ENCODE results near the gene MTCL1. TPM values are rescaled to one million over a fixed set of nuclear protein-coding genes. Genes with fewer than 3 reads are reported as not detected.
A peak's percentile ranks its signal among the peaks of the same experiment; 100 is the strongest.

Gene MTCL1
- total RNA-seq, 4 donors from 2014 or later, result 2.2 to 6.8 (median 4.0) TPM

DNA sequence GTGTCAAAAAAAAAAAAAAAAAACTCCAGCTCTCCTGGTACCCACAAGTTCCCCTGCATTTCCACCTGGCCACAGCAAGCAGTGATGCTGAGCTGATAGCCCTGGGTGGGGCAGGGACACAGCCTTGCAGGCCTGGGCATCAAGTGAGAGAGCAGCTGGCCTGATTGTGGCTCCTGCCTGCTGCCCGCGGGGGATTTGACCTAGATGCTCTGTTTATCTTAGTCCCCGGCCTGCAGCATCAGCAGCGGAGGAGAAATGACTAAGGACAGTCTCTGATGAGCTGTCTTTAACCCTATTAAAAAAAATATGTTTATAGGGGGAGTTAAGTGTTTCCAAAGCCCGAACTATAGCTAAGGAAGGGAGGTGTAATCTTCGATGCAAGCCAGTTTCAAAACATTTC is 102.6 kb downstream of the MTCL1 start:
- intact Hi-C loops (cut with DNase I; ENCODE audit: low total_unique reads), result no loop called here
- no peak overlapping the region for H3K4me3 ChIP-seq (ENCODE audit: low read depth, poor library complexity, severe bottlenecking)
- TF ChIP-seq POLR2A (IDR thresholded peaks at IDR 0.05), result no peak
- TF ChIP-seq, protein P1, sequence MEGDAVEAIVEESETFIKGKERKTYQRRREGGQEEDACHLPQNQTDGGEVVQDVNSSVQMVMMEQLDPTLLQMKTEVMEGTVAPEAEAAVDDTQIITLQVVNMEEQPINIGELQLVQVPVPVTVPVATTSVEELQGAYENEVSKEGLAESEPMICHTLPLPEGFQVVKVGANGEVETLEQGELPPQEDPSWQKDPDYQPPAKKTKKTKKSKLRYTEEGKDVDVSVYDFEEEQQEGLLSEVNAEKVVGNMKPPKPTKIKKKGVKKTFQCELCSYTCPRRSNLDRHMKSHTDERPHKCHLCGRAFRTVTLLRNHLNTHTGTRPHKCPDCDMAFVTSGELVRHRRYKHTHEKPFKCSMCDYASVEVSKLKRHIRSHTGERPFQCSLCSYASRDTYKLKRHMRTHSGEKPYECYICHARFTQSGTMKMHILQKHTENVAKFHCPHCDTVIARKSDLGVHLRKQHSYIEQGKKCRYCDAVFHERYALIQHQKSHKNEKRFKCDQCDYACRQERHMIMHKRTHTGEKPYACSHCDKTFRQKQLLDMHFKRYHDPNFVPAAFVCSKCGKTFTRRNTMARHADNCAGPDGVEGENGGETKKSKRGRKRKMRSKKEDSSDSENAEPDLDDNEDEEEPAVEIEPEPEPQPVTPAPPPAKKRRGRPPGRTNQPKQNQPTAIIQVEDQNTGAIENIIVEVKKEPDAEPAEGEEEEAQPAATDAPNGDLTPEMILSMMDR (IDR thresholded peaks at IDR 0.05), result no peak
- DNase-seq (ENCODE audit: low spot score in 2 of 2), result no peak
- WGBS, 2 donors, result 63 to 78% methylated on average over 6 of the region's 6 CpGs

GRCh38 chr18:8809514-8809913 is 104.2 kb downstream of the MTCL1 start:
- intact Hi-C loops (cut with DNase I; ENCODE audit: low total_unique reads), result no loop called here
- H3K4me3 ChIP-seq (ENCODE audit: low read depth, poor library complexity, severe bottlenecking), result no peak overlapping the region
- TF ChIP-seq, protein P1 (IDR thresholded peaks at IDR 0.05), result no peak
- TF ChIP-seq POLR2A (IDR thresholded peaks at IDR 0.05), result no peak
- peak in 1 of 2 donors; percentile 48 for DNase-seq (ENCODE audit: low spot score in 2 of 2)
- WGBS, 2 donors, result 94 to 96% methylated on average over 13 of the region's 13 CpGs

DNA sequence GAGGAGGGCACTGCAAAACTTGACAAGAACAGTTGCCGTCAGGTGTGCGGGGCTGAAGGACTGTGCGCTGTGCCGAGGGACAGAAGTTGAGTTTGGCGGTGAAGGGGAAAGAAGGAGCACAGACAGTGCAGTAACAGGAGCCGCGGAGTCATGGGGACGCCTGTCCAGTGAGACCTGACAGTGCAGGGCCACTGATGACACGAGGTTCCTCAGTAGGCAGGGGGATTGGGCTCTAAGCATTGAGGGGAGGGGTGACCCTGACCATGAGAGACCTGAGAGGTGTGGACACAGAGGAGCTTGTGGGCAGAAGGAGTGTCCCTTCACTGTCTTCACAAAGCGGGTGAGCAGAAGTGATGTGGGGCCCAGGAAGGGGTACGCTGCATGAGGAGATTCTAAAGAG is 104.8 kb downstream of the MTCL1 start:
- 96 to 97% methylated on average over 11 of the region's 11 CpGs for WGBS, 2 donors
- no peak overlapping the region for H3K4me3 ChIP-seq (ENCODE audit: low read depth, poor library complexity, severe bottlenecking)
- intact Hi-C loops (cut with DNase I; ENCODE audit: low total_unique reads), result no loop called here
- TF ChIP-seq, protein P1 (IDR thresholded peaks at IDR 0.05), result no peak
- no peak for TF ChIP-seq POLR2A (IDR thresholded peaks at IDR 0.05)
- DNase-seq (ENCODE audit: low spot score in 2 of 2), result peak in 1 of 2 donors; percentile 36

DNA sequence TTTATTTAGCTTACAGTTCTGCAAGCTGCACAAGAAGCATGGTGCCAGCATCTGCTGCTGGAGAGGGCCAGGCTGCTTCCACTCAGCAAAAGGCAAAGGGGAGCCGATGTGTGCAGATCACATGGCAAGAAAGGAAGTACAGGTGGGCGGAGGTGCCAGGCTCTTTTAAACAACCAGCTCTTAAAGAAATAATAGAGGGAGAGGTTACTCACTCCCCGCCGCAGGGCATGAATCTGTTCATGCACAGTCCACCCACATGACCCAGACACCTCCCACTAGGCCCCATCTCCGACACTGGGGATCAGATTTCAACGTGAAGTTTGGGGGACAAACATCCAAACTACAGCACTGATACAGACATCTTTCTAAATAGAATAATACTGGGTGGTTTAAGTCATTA is 105.8 kb downstream of the MTCL1 start:
- no peak overlapping the region for H3K4me3 ChIP-seq (ENCODE audit: low read depth, poor library complexity, severe bottlenecking)
- TF ChIP-seq POLR2A (IDR thresholded peaks at IDR 0.05), result no peak
- TF ChIP-seq, protein P1 (IDR thresholded peaks at IDR 0.05), result no peak
- intact Hi-C loops (cut with DNase I; ENCODE audit: low total_unique reads), result no loop called here
- WGBS, 2 donors, result 76 to 83% methylated on average over 6 of the region's 6 CpGs
- no peak for DNase-seq (ENCODE audit: low spot score in 2 of 2)

- H3K4me3 ChIP-seq (ENCODE audit: low read depth, poor library complexity, severe bottlenecking), result no peak overlapping the region
- intact Hi-C loops (cut with DNase I; ENCODE audit: low total_unique reads), result no loop called here
- no peak for DNase-seq (ENCODE audit: low spot score in 2 of 2)
- TF ChIP-seq, protein P1 (IDR thresholded peaks at IDR 0.05), result no peak
- TF ChIP-seq POLR2A (IDR thresholded peaks at IDR 0.05), result no peak
- WGBS, 2 donors, result 87 to 95% methylated on average over 4 of the region's 4 CpGs
Observed at GRCh38 chr18:8812631-8813030, 107.3 kb downstream of the MTCL1 start.

GRCh38 chr18:8813611-8814010 is 108.3 kb downstream of the MTCL1 start:
- H3K4me3 ChIP-seq (ENCODE audit: low read depth, poor library complexity, severe bottlenecking), result no peak overlapping the region
- DNase-seq (ENCODE audit: low spot score in 2 of 2), result no peak
- TF ChIP-seq POLR2A (IDR thresholded peaks at IDR 0.05), result no peak
- TF ChIP-seq, protein P1 (IDR thresholded peaks at IDR 0.05), result no peak
- intact Hi-C loops (cut with DNase I; ENCODE audit: low total_unique reads), result no loop called here
